PC-3 (cell line): ENCODE data around the gene PRICKLE4. TPM values are rescaled to one million over a fixed set of nuclear protein-coding genes. Genes with fewer than 3 reads are reported as not detected.
A peak's percentile ranks its signal among the peaks of the same experiment; 100 is the strongest.

Source experiments
- ATAC-seq: fragments of 200-7000 bp; cut with Tn5 transposase; 2 replicates; pipeline ENCODE4 v1.9.1; 2020; ENCODE audit warnings: mild to moderate bottlenecking, moderate library complexity
- BruUV-seq: library from RNA; stranded (reverse); fragments of 400-500 nt; replicated peaks from 2 replicates; lab custom pipeline; 2021; lab: Mats Ljungman, UMichigan
- CTCF ChIA-PET: fragments of 300-600 bp; sonication (Branson Sonifier 250); formaldehyde crosslinking; loops from one replicate; lab custom pipeline; 2022; ENCODE audit warnings: antibody characterized with exemption; lab: Charles Lee
- POLR2A ChIA-PET: fragments of 300-600 bp; sonication (Branson Sonifier 250); formaldehyde crosslinking; loops from one replicate; lab custom pipeline; 2022; ENCODE audit warnings: antibody characterized with exemption; ENCODE audit not compliant: unreplicated experiment; lab: Charles Lee
- DNase-seq: peaks from one replicate; pipeline ENCODE4 v3.0.0-alpha.2; 2015
- H2AFZ ChIP-seq: fragments of 300-600 bp; sonication (generic); 2 replicates; pipeline ENCODE4 v1.6.0; 2016; ENCODE audit warnings: antibody characterized with exemption, low read length
- H3F3A ChIP-seq: fragments of 300-600 bp; sonication (generic); one replicate; pipeline ENCODE4 v1.6.0; 2017; ENCODE audit warnings: antibody characterized with exemption, low read length, control low read depth, mild to moderate bottlenecking; ENCODE audit not compliant: unreplicated experiment
- H3K27ac ChIP-seq: fragments of 300-600 bp; sonication (generic); 2 replicates; pipeline ENCODE4 v1.5.1; 2016; ENCODE audit warnings: mild to moderate bottlenecking, low read length
- H3K27me3 ChIP-seq: fragments of 300-600 bp; sonication (generic); 2 replicates; pipeline ENCODE4 v1.6.1; 2016; ENCODE audit warnings: low read length, mixed read lengths
- H3K36me3 ChIP-seq: fragments of 300-600 bp; sonication (generic); 2 replicates; pipeline ENCODE4 v1.6.1; 2016; ENCODE audit warnings: low read depth, mixed run types, low read length, mixed read lengths
- H3K4me1 ChIP-seq: fragments of 300-600 bp; sonication (generic); 2 replicates; pipeline ENCODE4 v1.5.1; 2016; ENCODE audit warnings: low read length; ENCODE audit not compliant: insufficient read depth
- H3K4me2 ChIP-seq: fragments of 300-600 bp; sonication (generic); 2 replicates; pipeline ENCODE4 v1.6.0; 2016; ENCODE audit warnings: low read length
- H3K4me3 ChIP-seq: fragments of 300-600 bp; sonication (generic); 2 replicates; pipeline ENCODE4 v1.5.1; 2016; ENCODE audit warnings: mild to moderate bottlenecking, low read length, mixed read lengths
- H3K79me2 ChIP-seq: fragments of 300-600 bp; sonication (generic); 2 replicates; pipeline ENCODE4 v1.6.1; 2017; ENCODE audit warnings: low read length, mixed read lengths
- H3K9ac ChIP-seq: fragments of 300-600 bp; sonication (generic); 2 replicates; pipeline ENCODE4 v1.6.0; 2016; ENCODE audit warnings: mild to moderate bottlenecking, low read length
- H3K9me2 ChIP-seq: fragments of 300-600 bp; sonication (generic); replicated peaks from 2 replicates; pipeline ENCODE4 v1.6.1; 2016; ENCODE audit warnings: mixed run types, low read length, mixed read lengths
- H3K9me3 ChIP-seq: fragments of 300-600 bp; sonication (generic); 2 replicates; pipeline ENCODE4 v1.6.1; 2016; ENCODE audit warnings: low read length, mixed read lengths
- H4K20me1 ChIP-seq: fragments of 300-600 bp; sonication (generic); 2 replicates; pipeline ENCODE4 v1.6.1; 2016; ENCODE audit warnings: low read length, mixed read lengths
- EZH2 ChIP-seq: fragments of 300-600 bp; sonication (generic); IDR thresholded peaks from one replicate; pipeline ENCODE4 v1.6.1; 2017; ENCODE audit warnings: antibody characterized with exemption, mild to moderate bottlenecking, low read length; ENCODE audit not compliant: unreplicated experiment
- EZH2phosphoT487 ChIP-seq: fragments of 300-600 bp; sonication (generic); IDR thresholded peaks from 2 replicates; pipeline ENCODE4 v1.6.1; 2018; ENCODE audit warnings: mild to moderate bottlenecking, antibody characterized with exemption, low read length, borderline replicate concordance
- intact Hi-C: fragments of 100-400 bp; cut with micrococcal nuclease; formaldehyde crosslinking; loops from 2 replicates; pipeline ENCODE4 v1.9.0; 2023
- total RNA-seq: library from RNA; depleted of rRNA; stranded (reverse); fragments of >200 nt; gene quantifications from 2 replicates; pipeline ENCODE4 v1.2.3, GENCODE V29; 2014
- TF ChIP-seq, protein P1 (sequence below): fragments of 300-600 bp; sonication (generic); conservative IDR thresholded peaks from 2 replicates; pipeline ENCODE4 v1.5.1; 2017; ENCODE audit warnings: antibody characterized with exemption, low read depth, mild to moderate bottlenecking, low read length

Gene PRICKLE4
- total RNA-seq, 1 experiment from 2014 or later, result 0.26 TPM

DNA sequence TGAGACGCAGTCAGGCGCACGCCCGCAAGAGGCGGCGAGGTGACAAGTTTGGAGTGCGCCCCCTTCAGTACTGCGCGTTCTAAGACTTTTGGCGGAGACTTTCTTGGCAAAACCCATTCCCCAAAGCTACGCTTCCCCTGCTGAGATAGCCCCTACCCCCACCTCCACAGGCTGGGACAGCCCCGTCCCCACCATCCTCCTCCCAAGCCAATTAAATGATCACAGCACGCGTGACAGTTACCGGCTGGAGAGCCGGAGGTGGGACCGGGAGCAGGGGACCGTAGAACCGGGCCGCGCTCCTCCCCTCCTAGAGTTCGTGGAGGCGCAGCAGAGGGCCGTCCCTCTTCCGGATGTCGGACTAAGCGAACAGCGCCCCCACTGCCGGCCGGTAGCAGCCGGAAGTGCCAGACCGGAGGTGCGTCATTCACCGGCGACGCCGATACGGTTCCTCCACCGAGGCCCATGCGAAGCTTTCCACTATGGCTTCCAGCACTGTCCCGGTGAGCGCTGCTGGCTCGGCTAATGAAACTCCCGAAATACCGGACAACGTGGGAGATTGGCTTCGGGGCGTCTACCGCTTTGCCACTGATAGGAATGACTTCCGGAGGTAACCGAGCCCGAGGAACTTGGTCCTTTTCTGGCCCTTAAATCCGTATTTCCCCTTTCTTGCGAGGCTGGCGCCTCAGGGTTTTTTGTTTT lies 6.8 kb downstream of the PRICKLE4 start, which contains the start of gene TOMM6:
TOMM6 (plus strand) TSS at position 476 of the 699 bp plus-strand sequence; CDS start at position 480, 4 bp downstream.
- CTCF ChIA-PET, result interaction anchor here (0.6 to 1.2 kb wide), 5 partner anchors 53 to 258 kb away, joined by 3 to 7 read pairs (median 6); partner anchors contain the start of genes BYSL and MED20

DNA sequence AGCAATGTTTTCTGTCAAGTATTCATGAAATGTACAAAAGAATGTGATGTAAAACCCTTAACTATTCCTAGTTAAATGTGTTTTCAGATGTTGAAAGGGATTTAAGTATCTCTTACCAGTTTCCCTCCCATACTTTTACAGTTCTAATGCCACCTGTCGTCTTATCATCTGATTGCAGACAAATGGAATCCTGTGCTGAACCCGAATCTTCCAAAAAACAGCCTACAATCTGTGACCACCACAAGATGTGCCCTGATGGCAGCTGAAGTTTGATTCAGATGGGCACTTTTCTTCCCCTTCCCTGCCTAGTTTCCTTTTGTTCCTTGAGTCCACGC lies 8.8 kb downstream of the PRICKLE4 start:
- Histone ChIP-seq H3K9ac (no peak overlapping the region), H3K4me2 (peak overlapping the region; percentile 68), H4K20me1 (no peaks in the 10 kb centered on the region), H3K36me3 (peaks cover 32% of the 10 kb centered on the region), H3K4me3 (peak overlapping the region; percentile 89; the same call in 1 of the 2 replicates), H3K9me2 (no peaks in the 10 kb centered on the region), H3F3A (no peaks in the 10 kb centered on the region), H3K27me3 (no peaks in the 10 kb centered on the region), H3K79me2 (peaks cover 21% of the 10 kb centered on the region), H3K9me3 (no peaks in the 10 kb centered on the region), H3K27ac (no peak overlapping the region), H2AFZ (no peak overlapping the region), H3K4me1 (peaks cover 17% of the 10 kb centered on the region)
- TF ChIP-seq EZH2 (no peak), EZH2phosphoT487 (no peak)
- TF ChIP-seq, protein P1, sequence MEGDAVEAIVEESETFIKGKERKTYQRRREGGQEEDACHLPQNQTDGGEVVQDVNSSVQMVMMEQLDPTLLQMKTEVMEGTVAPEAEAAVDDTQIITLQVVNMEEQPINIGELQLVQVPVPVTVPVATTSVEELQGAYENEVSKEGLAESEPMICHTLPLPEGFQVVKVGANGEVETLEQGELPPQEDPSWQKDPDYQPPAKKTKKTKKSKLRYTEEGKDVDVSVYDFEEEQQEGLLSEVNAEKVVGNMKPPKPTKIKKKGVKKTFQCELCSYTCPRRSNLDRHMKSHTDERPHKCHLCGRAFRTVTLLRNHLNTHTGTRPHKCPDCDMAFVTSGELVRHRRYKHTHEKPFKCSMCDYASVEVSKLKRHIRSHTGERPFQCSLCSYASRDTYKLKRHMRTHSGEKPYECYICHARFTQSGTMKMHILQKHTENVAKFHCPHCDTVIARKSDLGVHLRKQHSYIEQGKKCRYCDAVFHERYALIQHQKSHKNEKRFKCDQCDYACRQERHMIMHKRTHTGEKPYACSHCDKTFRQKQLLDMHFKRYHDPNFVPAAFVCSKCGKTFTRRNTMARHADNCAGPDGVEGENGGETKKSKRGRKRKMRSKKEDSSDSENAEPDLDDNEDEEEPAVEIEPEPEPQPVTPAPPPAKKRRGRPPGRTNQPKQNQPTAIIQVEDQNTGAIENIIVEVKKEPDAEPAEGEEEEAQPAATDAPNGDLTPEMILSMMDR, result no peak
- intact Hi-C loops, result loop anchor here (5.0 to 10.0 kb wide), 3 partner anchors 148 to 435 kb away; no protein-coding TSS in a partner anchor
- no TSS peak for BruUV-seq
- ChIA-PET CTCF (no interaction called here), POLR2A (no interaction called here)
- DNase-seq (no peak), ATAC-seq (no peak)

More for the DNA sequence above, 6.8 kb downstream of the PRICKLE4 start, which contains the start of gene TOMM6:
- Histone ChIP-seq H3K4me2 (peak within 1 kb of the TSS; percentile 94), H3K4me3 (peak within 1 kb of the TSS; percentile 89), H3K27ac (peak within 1 kb of the TSS; percentile 69), H3K4me1 (peaks cover 17% of the 10 kb centered on the region), H3K27me3 (no peaks in the 10 kb centered on the region), H3K36me3 (peaks cover 30% of the 10 kb centered on the region), H3K9me2 (no peaks in the 10 kb centered on the region), H2AFZ (peak within 1 kb of the TSS; percentile 90), H3K79me2 (peaks cover 21% of the 10 kb centered on the region), H3K9me3 (no peaks in the 10 kb centered on the region), H3F3A (no peaks in the 10 kb centered on the region), H4K20me1 (no peaks in the 10 kb centered on the region), H3K9ac (peak within 1 kb of the TSS; percentile 96)
- TF ChIP-seq EZH2phosphoT487, result no peak
- TF ChIP-seq, protein P1, result peak; percentile 75
- POLR2A ChIA-PET, result interaction anchor here (1.1 kb wide), 1 partner anchor 134 kb away, joined by 10 read pairs; the partner anchor contains the start of genes BYSL and MED20
- peak; percentile 96 for DNase-seq
- peak; percentile 77 for ATAC-seq
- no TSS peak for BruUV-seq
- intact Hi-C loops, result loop anchor here (1.0 to 10.0 kb wide), 5 partner anchors 53 to 437 kb away; partner anchors contain the start of genes BYSL, MED20 and TFEB

DNA sequence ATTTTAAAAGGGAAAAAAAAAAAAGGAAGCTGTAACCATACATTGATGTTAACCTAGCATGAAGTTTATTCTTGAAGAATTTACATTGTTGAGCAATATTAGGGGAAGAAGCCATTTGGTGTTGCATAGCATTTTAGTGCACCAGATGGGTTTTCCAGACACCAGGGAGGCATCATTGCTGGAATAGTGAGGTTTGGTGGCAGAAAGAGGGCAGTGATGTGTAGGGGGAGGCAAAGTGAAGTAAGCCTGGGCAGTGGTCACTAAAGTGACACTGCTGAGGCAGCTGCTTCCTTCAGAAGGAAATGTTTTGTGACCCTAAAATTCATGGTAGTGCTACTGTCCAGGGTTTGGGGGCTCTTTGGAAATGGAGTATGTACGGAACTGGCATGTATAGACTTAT lies 9.5 kb downstream of the PRICKLE4 start:
- DNase-seq, result no peak
- BruUV-seq, result no TSS peak
- no peaks in the 10 kb centered on the region for H3K9me2 ChIP-seq
- H3F3A ChIP-seq, result no peaks in the 10 kb centered on the region
- CTCF ChIA-PET, result interaction anchor here (0.8 kb wide), 1 partner anchor 146 kb away, joined by 4 read pairs; no protein-coding TSS in a partner anchor
- no peaks in the 10 kb centered on the region for H4K20me1 ChIP-seq
- H3K9me3 ChIP-seq, result no peaks in the 10 kb centered on the region
- H3K9ac ChIP-seq, result no peak overlapping the region
- H3K79me2 ChIP-seq, result peaks cover 21% of the 10 kb centered on the region
- H3K4me1 ChIP-seq, result peaks cover 17% of the 10 kb centered on the region
- H3K27ac ChIP-seq, result no peak overlapping the region
- TF ChIP-seq, protein P1, result no peak
- TF ChIP-seq EZH2phosphoT487 (no peak), EZH2 (no peak)
- peaks cover 32% of the 10 kb centered on the region for H3K36me3 ChIP-seq
- no peak overlapping the region for H2AFZ ChIP-seq
- intact Hi-C loops, result no loop called here
- POLR2A ChIA-PET, result no interaction called here
- no peak overlapping the region for H3K4me3 ChIP-seq
- no peaks in the 10 kb centered on the region for H3K27me3 ChIP-seq
- ATAC-seq, result no peak
- H3K4me2 ChIP-seq, result no peak overlapping the region
